B cell (primary cell): ENCODE data around the gene PRRT2. TPM values are rescaled to one million over a fixed set of nuclear protein-coding genes. Genes with fewer than 3 reads are reported as not detected.

Experiments
- ATAC-seq: fragments of 200-7000 bp; cut with Tn5 transposase; one replicate; pipeline ENCODE4 v1.10.0; 2021; ENCODE audit warnings: low read depth, mild to moderate bottlenecking, moderate number of reproducible peaks, moderate library complexity
- CTCF ChIA-PET: fragments of 350-600 bp; sonication (Branson Sonifier 250); formaldehyde crosslinking; loops from one replicate; lab custom pipeline; 2021; ENCODE audit warnings: antibody characterized with exemption, inconsistent platforms; lab: Charles Lee
- POLR2A ChIA-PET: fragments of 350-600 bp; sonication (Branson Sonifier 250); formaldehyde crosslinking; loops from one replicate; lab custom pipeline; 2021; ENCODE audit warnings: antibody characterized with exemption; lab: Charles Lee
- DNase-seq: peaks from one replicate; pipeline ENCODE4 v3.0.0; 2013
- H2AFZ ChIP-seq: 2 replicates; pipeline ENCODE4 v1.6.1; 2012; ENCODE audit warnings: mild to moderate bottlenecking, low read depth, low read length; ENCODE audit not compliant: insufficient read depth, poor library complexity, severe bottlenecking
- H3K27ac ChIP-seq, 2 donors: 1 replicate in 1 of 2; 2 replicates in 1 of 2; pipeline ENCODE4 v1.5.1; 2012 to 2013; ENCODE audit warnings: low read length in 2 of 2, mild to moderate bottlenecking in 2 of 2, moderate library complexity in 1 of 2
- H3K27me3 ChIP-seq, 4 experiments: fragments of 200-600 bp in 1 of 4; sonication (generic) in 1 of 4; replicated peaks in 1 of 4; 1 replicate in 2 of 4; 2 replicates in 2 of 4; pipeline versions ENCODE4 v1.6.1 to v1.7.0; 2013 to 2016; ENCODE audit warnings: low read length in 3 of 4, mild to moderate bottlenecking in 2 of 4, mixed read lengths in 1 of 4, moderate library complexity in 1 of 4; ENCODE audit not compliant: insufficient read depth in 4 of 4, control insufficient read depth in 3 of 4; ENCODE audit errors: control extremely low read depth in 1 of 4
- H3K36me3 ChIP-seq, 2 experiments: replicated peaks in 1 of 2; 1 replicate in 1 of 2; 2 replicates in 1 of 2; pipeline versions ENCODE4 v1.6.1 to v1.7.1; 2013; ENCODE audit warnings: low read length in 1 of 2; ENCODE audit not compliant: insufficient read depth in 2 of 2, control insufficient read depth in 1 of 2; ENCODE audit errors: control extremely low read depth in 1 of 2, extremely low read depth in 1 of 2
- H3K4me1 ChIP-seq, 2 donors: fragments of 200-600 bp in 1 of 2; sonication (generic) in 1 of 2; 1 replicate in 1 of 2; 2 replicates in 1 of 2; pipeline versions ENCODE4 v1.5.1 to v1.6.1; 2013 to 2017; ENCODE audit warnings: low read length in 2 of 2; ENCODE audit not compliant: control insufficient read depth in 2 of 2, insufficient read depth in 2 of 2
- H3K4me2 ChIP-seq: replicated peaks from 2 replicates; pipeline ENCODE3; 2012; ENCODE audit warnings: mild to moderate bottlenecking, low read depth, low read length; ENCODE audit not compliant: poor library complexity, severe bottlenecking
- H3K4me3 ChIP-seq, 5 experiments: fragments of 200-600 bp in 1 of 5; sonication (generic) in 1 of 5; 1 replicate in 3 of 5; 2 replicates in 2 of 5; pipeline versions ENCODE4 v1.5.1 to v1.7.0; 2011 to 2016; ENCODE audit warnings: low read length in 4 of 5, mild to moderate bottlenecking in 4 of 5, low read depth in 2 of 5, control low read depth in 1 of 5, moderate library complexity in 1 of 5; ENCODE audit not compliant: insufficient read depth in 1 of 5; ENCODE audit errors: control extremely low read depth in 1 of 5, extremely low read depth in 1 of 5
- H3K79me2 ChIP-seq: fragments of 200-600 bp; sonication (generic); one replicate; pipeline ENCODE4 v1.6.0; 2016; ENCODE audit warnings: low read length; ENCODE audit not compliant: control insufficient read depth, insufficient read depth
- H3K9ac ChIP-seq: fragments of 200-600 bp; sonication (generic); 2 replicates; pipeline ENCODE4 v1.6.1; 2017; ENCODE audit warnings: mild to moderate bottlenecking, low read length, moderate library complexity
- H3K9me3 ChIP-seq, 3 donors: one replicate each; pipeline versions ENCODE4 v1.6.1 to v1.7.1; 2013; ENCODE audit warnings: low read length in 2 of 3; ENCODE audit not compliant: control insufficient read depth in 2 of 3, insufficient read depth in 1 of 3; ENCODE audit errors: control extremely low read depth in 1 of 3
- H4K20me1 ChIP-seq: 2 replicates; pipeline ENCODE4 v1.6.0; 2012; ENCODE audit warnings: mild to moderate bottlenecking, low read length; ENCODE audit not compliant: insufficient read depth, control insufficient read depth, poor library complexity, severe bottlenecking
- H3K27ac Mint-ChIP-seq: one replicate; pipeline ENCODE4 v1.8.0; 2021; ENCODE audit warnings: mixed read lengths
- H3K27me3 Mint-ChIP-seq: one replicate; pipeline ENCODE4 v1.8.0; 2021; ENCODE audit warnings: mixed read lengths
- H3K4me1 Mint-ChIP-seq: one replicate; pipeline ENCODE4 v1.8.0; 2021; ENCODE audit warnings: mixed read lengths
- H3K4me3 Mint-ChIP-seq: one replicate; pipeline ENCODE4 v1.8.0; 2021; ENCODE audit warnings: mixed read lengths
- H3K9me3 Mint-ChIP-seq: one replicate; pipeline ENCODE4 v1.8.0; 2022; ENCODE audit warnings: mixed read lengths; ENCODE audit not compliant: insufficient read depth
- EZH2 ChIP-seq: IDR thresholded peaks from 2 replicates; pipeline ENCODE4 v1.6.1; 2012; ENCODE audit warnings: borderline replicate concordance, low read depth, mild to moderate bottlenecking, moderate library complexity, low read length; ENCODE audit not compliant: insufficient read depth, poor library complexity, severe bottlenecking
- WGBS: methylation state at CpG from one replicate; pipeline ENCODE4 v1.1.5; 2013; ENCODE audit warnings: missing lambda C conversion rate; ENCODE audit not compliant: insufficient coverage; 5-methylcytosine and 5-hydroxymethylcytosine counted together
- intact Hi-C: fragments of 100-400 bp; cut with micrococcal nuclease; formaldehyde crosslinking; loops from one replicate; pipeline ENCODE4 v1.10.0; 2022
- polyA plus RNA-seq: library from polyadenylated mRNA; depleted of rRNA; stranded (reverse); fragments of >200 nt; gene quantifications from 2 replicates; pipeline ENCODE4 v1.2.3, GENCODE V29; 2012
- total RNA-seq, 2 donors: library from RNA; stranded (reverse); fragments of 120-200 nt in 1 of 2; gene quantifications; 1 replicate in 1 of 2; 2 replicates in 1 of 2; pipeline versions ENCODE4 v1.2.3 to v1.2.4, GENCODE V29; 2013 to 2022
- TF ChIP-seq, protein P1 (sequence below): fragments of 200-600 bp; IDR thresholded peaks from one replicate; pipeline ENCODE4 v1.8.0; 2022; ENCODE audit warnings: antibody characterized with exemption, mild to moderate bottlenecking

Gene PRRT2
- total and polyA plus RNA-seq, 2 donors (not counting 1 experiment from before 2014, with no cell fraction given) = 0.79 to 3.1 TPM

DNA sequence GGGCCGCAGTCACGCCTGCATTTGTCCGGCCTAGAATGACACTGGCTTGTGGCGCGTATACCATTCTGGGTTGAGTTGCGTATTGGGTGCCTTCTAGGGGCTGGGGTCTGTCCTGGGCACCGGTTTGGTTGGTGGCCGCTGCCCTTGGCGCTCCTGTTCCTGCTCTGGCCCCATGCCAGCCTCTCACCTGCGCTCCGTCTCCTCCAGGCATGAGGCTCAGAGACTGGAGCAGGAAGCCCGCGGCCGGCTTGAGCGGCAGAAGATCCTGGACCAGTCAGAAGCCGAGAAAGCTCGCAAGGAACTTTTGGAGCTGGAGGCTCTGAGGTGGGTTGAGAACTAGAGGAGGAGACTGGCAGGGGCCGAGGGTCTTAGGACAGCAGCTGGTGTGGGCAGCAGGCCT, 33.7 kb downstream of the PRRT2 start:
- POLR2A ChIA-PET = no interaction called here
- no peaks in the 10 kb centered on the region for H3K4me1 Mint-ChIP-seq
- Histone ChIP-seq H4K20me1 (no peaks in the 10 kb centered on the region), H3K9ac (no peak overlapping the region), H3K4me3 (no peak overlapping the region), H3K27ac (no peak overlapping the region), H3K36me3 (peaks cover 0 to 44% of the 10 kb centered on the region in 2 experiments), H3K9me3 (no peaks in the 10 kb centered on the region), H3K79me2 (no peaks in the 10 kb centered on the region), H3K4me1 (no peaks in the 10 kb centered on the region), H3K4me2 (no peak overlapping the region), H2AFZ (no peak overlapping the region), H3K27me3 (no peaks in the 10 kb centered on the region)
- CTCF ChIA-PET = interaction anchor here (0.6 to 7.2 kb wide), 2 partner anchors 145 to 158 kb away, joined by 4 to 100 read pairs; no protein-coding TSS in a partner anchor
- WGBS = 96% methylated on average over 17 of the region's 18 CpGs
- ATAC-seq (no peak), DNase-seq (no peak)
- intact Hi-C loops = no loop called here
- H3K9me3 Mint-ChIP-seq = no peaks in the 10 kb centered on the region
- no peak for TF ChIP-seq EZH2
- TF ChIP-seq, protein P1, sequence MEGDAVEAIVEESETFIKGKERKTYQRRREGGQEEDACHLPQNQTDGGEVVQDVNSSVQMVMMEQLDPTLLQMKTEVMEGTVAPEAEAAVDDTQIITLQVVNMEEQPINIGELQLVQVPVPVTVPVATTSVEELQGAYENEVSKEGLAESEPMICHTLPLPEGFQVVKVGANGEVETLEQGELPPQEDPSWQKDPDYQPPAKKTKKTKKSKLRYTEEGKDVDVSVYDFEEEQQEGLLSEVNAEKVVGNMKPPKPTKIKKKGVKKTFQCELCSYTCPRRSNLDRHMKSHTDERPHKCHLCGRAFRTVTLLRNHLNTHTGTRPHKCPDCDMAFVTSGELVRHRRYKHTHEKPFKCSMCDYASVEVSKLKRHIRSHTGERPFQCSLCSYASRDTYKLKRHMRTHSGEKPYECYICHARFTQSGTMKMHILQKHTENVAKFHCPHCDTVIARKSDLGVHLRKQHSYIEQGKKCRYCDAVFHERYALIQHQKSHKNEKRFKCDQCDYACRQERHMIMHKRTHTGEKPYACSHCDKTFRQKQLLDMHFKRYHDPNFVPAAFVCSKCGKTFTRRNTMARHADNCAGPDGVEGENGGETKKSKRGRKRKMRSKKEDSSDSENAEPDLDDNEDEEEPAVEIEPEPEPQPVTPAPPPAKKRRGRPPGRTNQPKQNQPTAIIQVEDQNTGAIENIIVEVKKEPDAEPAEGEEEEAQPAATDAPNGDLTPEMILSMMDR = no peak
- no peak overlapping the region for H3K27ac Mint-ChIP-seq
- H3K4me3 Mint-ChIP-seq = no peak overlapping the region
- H3K27me3 Mint-ChIP-seq = no peaks in the 10 kb centered on the region

DNA sequence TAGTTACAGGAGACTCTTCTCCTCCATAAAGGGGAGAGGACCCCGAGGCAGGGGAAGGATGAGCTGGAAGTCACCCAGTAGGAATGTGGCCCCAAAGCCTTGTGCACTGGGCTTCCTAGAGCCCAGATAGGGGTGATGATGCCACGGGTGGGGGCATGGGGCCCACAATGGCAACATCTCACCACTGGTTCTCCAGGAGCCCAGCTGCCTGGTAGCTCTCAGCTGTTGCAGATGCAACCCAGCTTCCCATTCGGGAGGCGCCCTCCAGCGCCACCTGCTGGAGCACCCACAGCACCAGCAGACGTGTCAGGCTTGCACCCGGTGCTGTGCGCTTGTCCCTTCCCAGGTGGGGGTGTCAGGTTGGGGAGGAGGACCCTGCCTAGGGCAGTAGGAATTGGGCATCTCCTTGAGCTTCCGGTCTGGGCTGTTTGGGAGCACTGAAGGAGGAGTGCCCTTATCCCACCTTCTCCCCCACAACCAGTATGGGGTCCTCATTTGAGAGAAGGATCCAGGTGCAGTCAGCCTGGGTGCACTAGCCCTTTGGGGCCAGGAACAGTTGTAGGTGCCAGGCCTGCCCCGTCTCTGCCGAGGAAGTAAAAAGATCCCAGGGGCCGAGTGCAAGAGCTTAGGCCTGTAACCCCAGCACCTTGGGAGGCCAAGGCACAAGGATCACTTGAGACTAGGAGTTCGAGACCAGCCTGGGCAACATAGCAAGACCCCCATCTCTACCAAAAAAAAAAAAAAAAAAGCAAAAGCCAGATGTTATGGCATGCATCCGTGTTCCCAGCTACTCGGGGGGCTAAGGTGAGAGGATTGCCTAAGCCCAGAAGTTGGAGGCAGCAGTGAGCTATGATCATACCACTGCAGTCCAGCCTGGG, 36.7 kb downstream of the PRRT2 start:
- Histone ChIP-seq H3K27me3 (no peaks in the 10 kb centered on the region), H2AFZ (no peak overlapping the region), H3K9ac (no peak overlapping the region), H3K79me2 (no peaks in the 10 kb centered on the region), H3K36me3 (peaks cover 0 to 27% of the 10 kb centered on the region in 2 experiments), H3K4me2 (no peak overlapping the region), H3K4me3 (no peak overlapping the region), H4K20me1 (no peaks in the 10 kb centered on the region), H3K27ac (no peak overlapping the region), H3K9me3 (no peaks in the 10 kb centered on the region), H3K4me1 (no peaks in the 10 kb centered on the region)
- no peaks in the 10 kb centered on the region for H3K4me1 Mint-ChIP-seq
- intact Hi-C loops = loop anchor here (1.0 to 2.0 kb wide), 4 partner anchors 15 to 156 kb away; partner anchors contain the start of genes CDIPT and MVP
- CTCF ChIA-PET = interaction anchor here (0.6 to 7.2 kb wide), 41 partner anchors 9 to 449 kb away, joined by 3 to 100 read pairs (median 4); partner anchors contain the start of genes CDIPT, KCTD13, KIF22 and MAZ
- H3K9me3 Mint-ChIP-seq = no peaks in the 10 kb centered on the region
- H3K27ac Mint-ChIP-seq = no peak overlapping the region
- peak; percentile 75 for DNase-seq
- H3K4me3 Mint-ChIP-seq = no peak overlapping the region
- no peak for TF ChIP-seq EZH2
- TF ChIP-seq, protein P1 = peak; percentile 78
- ATAC-seq = peak; percentile 79
- H3K27me3 Mint-ChIP-seq = no peaks in the 10 kb centered on the region
- 47% methylated on average over 10 of the region's 15 CpGs for WGBS
- POLR2A ChIA-PET = interaction anchor here (1.0 to 1.7 kb wide), 3 partner anchors 41 to 147 kb away, joined by 4 to 12 read pairs (median 10); no protein-coding TSS in a partner anchor
